ENCODE data around the gene MARK2. TPM values are rescaled to one million over a fixed set of nuclear protein-coding genes. Genes with fewer than 3 reads are reported as not detected.

Gene MARK2
- total and polyA plus RNA-seq, 2 of the 8 experiments (the other 6 are each of a cell fraction or from before 2014, with no cell fraction given): 19.3 to 58.5 TPM

DNA sequence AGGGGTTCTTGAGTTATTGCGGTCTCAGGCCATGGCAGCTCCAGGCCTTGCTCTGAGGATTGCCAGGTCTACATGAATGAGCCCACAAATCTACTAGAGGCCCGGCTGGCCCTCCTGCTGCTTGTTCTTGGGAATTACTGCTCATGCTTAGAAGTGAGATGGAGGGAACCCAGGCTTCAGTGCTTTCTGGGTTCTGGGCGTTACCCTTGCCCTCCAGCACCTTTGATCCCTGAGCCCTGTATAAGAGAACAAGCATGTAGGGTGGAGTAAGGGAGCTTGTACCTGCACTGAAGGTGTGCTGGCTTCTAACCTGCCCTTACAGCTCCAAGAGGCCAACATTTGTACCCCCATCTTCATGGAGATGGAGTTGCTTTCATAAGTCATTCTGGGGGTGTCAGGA is 103.9 kb downstream of the MARK2 start:
- H4K5ac ChIP-seq (ENCODE audit: insufficient read length, low read depth, low read length): no peak overlapping the region
- no peak overlapping the region for H4K91ac ChIP-seq (replicated peaks; ENCODE audit: insufficient read length, low read length)
- no peak overlapping the region for H3K27ac ChIP-seq (ENCODE audit: low read depth, low read length)
- H2BK12ac ChIP-seq (ENCODE audit: low read depth, low read length): 0 out of 2 replicates have a peak overlapping the region, but pooled peaks have one; percentile 50
- no peak overlapping the region for H2BK20ac ChIP-seq (ENCODE audit: low read length)
- peaks cover 8 to 15% of the 10 kb centered on the region in 2 experiments for H4K20me1 ChIP-seq (replicated peaks in 1 of 2; ENCODE audit: control insufficient read depth in 1 of 2, insufficient read depth in 2 of 2, low read length in 2 of 2)
- no peak overlapping the region for H2AFZ ChIP-seq (ENCODE audit: low read length)
- DNase-seq (ENCODE audit: low read depth in 1 of 2, low spot score in 2 of 2) (no peak), FAIRE-seq (no peak)
- no peak overlapping the region for H3K4me3 ChIP-seq (ENCODE audit: extremely low read depth in 1 of 4, insufficient read depth in 2 of 4, low read depth in 3 of 4, low read length in 4 of 4)
- no peak overlapping the region for H3K4me2 ChIP-seq (ENCODE audit: insufficient read depth in 1 of 2, low read depth in 2 of 2, low read length in 2 of 2)
- H2BK15ac ChIP-seq (ENCODE audit: low read length): no peak overlapping the region
- WGBS, 2 experiments (ENCODE audit: extremely low coverage in 1 of 2, insufficient coverage in 1 of 2, insufficient read length in 1 of 2, insufficient replicate concordance in 2 of 2, low coverage in 1 of 2, low lambda C conversion rate in 2 of 2, missing lambda C conversion rate in 1 of 2): 84% methylated on average over 3 of the region's 3 CpGs; no CpG with 5 or more reads in 1 of the 2 experiments
- H3K23me2 ChIP-seq (ENCODE audit: low read depth, low read length): peaks cover 12% of the 10 kb centered on the region
- no peak overlapping the region for H3K9ac ChIP-seq (replicated peaks in 1 of 4; ENCODE audit: extremely low read depth in 1 of 4, low read depth in 3 of 4, low read length in 3 of 4)
- CTCF ChIA-PET (ENCODE audit: partially characterized antibody): interaction anchor here (0.6 to 6.3 kb wide), 8 partner anchors 8 to 206 kb away, joined by 3 to 51 read pairs (median 3); partner anchors contain the start of gene RCOR2
- H3K36me3 ChIP-seq (ENCODE audit: control insufficient read depth in 2 of 4, insufficient read depth in 4 of 4, low read length in 3 of 4): peaks cover 6 to 14% (median 10%) of the 10 kb centered on the region in 4 experiments; a peak in 6 of 8 replicates
- H2BK5ac ChIP-seq (ENCODE audit: low read depth, low read length): no peak overlapping the region
- TF ChIP-seq, protein P1, sequence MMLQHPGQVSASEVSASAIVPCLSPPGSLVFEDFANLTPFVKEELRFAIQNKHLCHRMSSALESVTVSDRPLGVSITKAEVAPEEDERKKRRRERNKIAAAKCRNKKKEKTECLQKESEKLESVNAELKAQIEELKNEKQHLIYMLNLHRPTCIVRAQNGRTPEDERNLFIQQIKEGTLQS (IDR thresholded peaks at IDR 0.05; ENCODE audit: insufficient read depth, low read depth, low read length): no peak
- no peak for TF ChIP-seq RXRA (IDR thresholded peaks at IDR 0.05; ENCODE audit: insufficient read depth, low read depth, low read length)
- no peak for TF ChIP-seq HDAC2 (IDR thresholded peaks at IDR 0.05; ENCODE audit: borderline replicate concordance in 1 of 2, low read depth in 2 of 2, low read length in 2 of 2)
- TF ChIP-seq JUN (IDR thresholded peaks at IDR 0.05; ENCODE audit: low read depth, low read length): no peak
- no peak for TF ChIP-seq ATF2 (IDR thresholded peaks at IDR 0.05; ENCODE audit: low read length)
- TF ChIP-seq, protein P2, sequence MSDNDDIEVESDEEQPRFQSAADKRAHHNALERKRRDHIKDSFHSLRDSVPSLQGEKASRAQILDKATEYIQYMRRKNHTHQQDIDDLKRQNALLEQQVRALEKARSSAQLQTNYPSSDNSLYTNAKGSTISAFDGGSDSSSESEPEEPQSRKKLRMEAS (IDR thresholded peaks at IDR 0.05): no peak
- no peak for TF ChIP-seq KDM5A (IDR thresholded peaks at IDR 0.05; ENCODE audit: low read length)
- TF ChIP-seq SIN3A (conservative IDR thresholded peaks at IDR 0.05 in 1 of 2, IDR thresholded peaks at IDR 0.05 in 1 of 2; ENCODE audit: low read depth in 1 of 2, low read length in 2 of 2): no peak
- TF ChIP-seq HDAC6 (IDR thresholded peaks at IDR 0.05; ENCODE audit: low read depth, low read length): no peak
- no peak for TF ChIP-seq BRCA1 (IDR thresholded peaks at IDR 0.05; ENCODE audit: low read depth, low read length)
- H3K14ac ChIP-seq (ENCODE audit: insufficient read length): no peak overlapping the region
- no peak overlapping the region for H2AK5ac ChIP-seq (ENCODE audit: low read depth, low read length)
- POLR2A ChIA-PET (ENCODE audit: partially characterized antibody): interaction anchor here (0.9 to 2.5 kb wide), 4 partner anchors 23 to 178 kb away, joined by 3 to 9 read pairs (median 4); partner anchors contain the start of gene ZFTA
- H3K4me1 ChIP-seq (replicated peaks in 1 of 4; ENCODE audit: control insufficient read depth in 3 of 4, insufficient read depth in 4 of 4, low read length in 3 of 4): no peaks in the 10 kb centered on the region; a peak in 2 of 7 replicates
- no peak overlapping the region for H3K4ac ChIP-seq (replicated peaks; ENCODE audit: insufficient read length, low read depth, low read length)
- no peak overlapping the region for H3K18ac ChIP-seq (ENCODE audit: extremely low read depth, low read length)
- no peak overlapping the region for H2BK120ac ChIP-seq (replicated peaks; ENCODE audit: low read depth, low read length)
- no peaks in the 10 kb centered on the region for H3K9me3 ChIP-seq (ENCODE audit: insufficient read depth in 2 of 2, low read depth in 1 of 2, low read length in 1 of 2)
- H3K23ac ChIP-seq (ENCODE audit: insufficient read length): no peak overlapping the region
- H3K27me3 ChIP-seq (replicated peaks in 1 of 4; ENCODE audit: control insufficient read depth in 3 of 4, extremely low read depth in 1 of 4, insufficient read depth in 3 of 4, low read length in 3 of 4): no peaks in the 10 kb centered on the region
- no peak overlapping the region for H3K56ac ChIP-seq (replicated peaks; ENCODE audit: insufficient read length, low read depth, low read length)
- H3K79me2 ChIP-seq (ENCODE audit: control insufficient read depth in 1 of 2, insufficient read depth in 2 of 2, low read length in 2 of 2): peaks cover 4 to 52% of the 10 kb centered on the region in 2 experiments
- H4K8ac ChIP-seq (ENCODE audit: extremely low read depth, insufficient read depth, low read length): no peak overlapping the region
- peaks cover 3% of the 10 kb centered on the region; the same call in 1 of the 2 replicates for H3K79me1 ChIP-seq (ENCODE audit: low read depth, low read length)
